ENCODE data around the gene DAZAP1.

DAZAP1 gene

GRCh38 chr19:1459479-1459878 lies 52.1 kb downstream of the DAZAP1 start:
- no peak for DNase-seq (ENCODE audit: low read depth)

GRCh38 chr19:1460033-1460995 lies 52.9 kb downstream of the DAZAP1 start:
- DNase-seq (ENCODE audit: low read depth), result no peak

DNA sequence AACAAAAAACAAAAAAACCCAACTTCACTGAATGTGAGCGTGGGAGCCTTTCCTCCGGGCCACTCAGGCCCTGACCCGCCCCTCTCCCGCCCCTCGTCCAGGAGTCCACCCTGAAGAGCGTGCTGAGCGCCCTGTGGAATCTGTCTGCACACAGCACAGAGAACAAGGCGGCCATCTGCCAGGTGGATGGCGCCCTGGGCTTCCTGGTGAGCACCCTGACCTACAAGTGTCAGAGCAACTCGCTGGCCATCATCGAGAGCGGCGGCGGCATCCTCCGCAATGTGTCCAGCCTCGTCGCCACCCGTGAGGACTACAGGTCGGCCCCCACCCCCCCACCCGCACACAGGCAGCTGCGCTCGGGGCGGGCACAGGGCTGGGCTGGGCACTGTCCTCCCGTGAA lies 54.5 kb downstream of the DAZAP1 start:
- DNase-seq (ENCODE audit: low read depth), result no peak

DNA sequence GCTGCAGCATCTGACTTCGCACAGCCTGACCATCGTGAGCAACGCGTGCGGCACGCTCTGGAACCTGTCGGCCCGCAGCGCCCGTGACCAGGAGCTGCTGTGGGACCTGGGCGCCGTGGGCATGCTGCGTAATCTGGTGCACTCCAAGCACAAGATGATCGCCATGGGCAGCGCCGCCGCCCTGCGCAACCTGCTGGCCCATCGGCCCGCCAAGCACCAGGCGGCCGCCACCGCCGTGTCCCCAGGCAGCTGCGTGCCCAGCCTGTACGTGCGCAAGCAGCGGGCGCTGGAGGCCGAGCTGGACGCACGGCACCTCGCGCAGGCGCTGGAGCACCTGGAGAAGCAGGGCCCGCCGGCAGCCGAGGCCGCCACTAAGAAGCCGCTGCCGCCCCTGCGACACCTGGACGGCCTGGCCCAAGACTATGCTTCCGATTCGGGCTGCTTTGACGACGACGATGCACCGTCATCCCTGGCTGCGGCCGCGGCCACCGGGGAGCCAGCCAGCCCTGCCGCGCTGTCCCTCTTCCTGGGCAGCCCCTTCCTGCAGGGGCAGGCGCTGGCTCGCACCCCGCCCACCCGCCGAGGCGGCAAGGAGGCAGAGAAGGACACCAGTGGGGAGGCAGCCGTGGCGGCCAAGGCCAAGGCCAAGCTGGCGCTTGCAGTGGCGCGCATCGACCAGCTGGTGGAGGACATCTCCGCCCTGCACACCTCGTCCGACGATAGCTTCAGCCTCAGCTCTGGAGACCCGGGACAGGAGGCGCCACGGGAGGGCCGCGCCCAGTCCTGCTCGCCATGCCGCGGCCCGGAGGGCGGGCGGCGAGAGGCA lies 58.0 kb downstream of the DAZAP1 start:
- DNase-seq (ENCODE audit: low read depth), result no peak

DNA sequence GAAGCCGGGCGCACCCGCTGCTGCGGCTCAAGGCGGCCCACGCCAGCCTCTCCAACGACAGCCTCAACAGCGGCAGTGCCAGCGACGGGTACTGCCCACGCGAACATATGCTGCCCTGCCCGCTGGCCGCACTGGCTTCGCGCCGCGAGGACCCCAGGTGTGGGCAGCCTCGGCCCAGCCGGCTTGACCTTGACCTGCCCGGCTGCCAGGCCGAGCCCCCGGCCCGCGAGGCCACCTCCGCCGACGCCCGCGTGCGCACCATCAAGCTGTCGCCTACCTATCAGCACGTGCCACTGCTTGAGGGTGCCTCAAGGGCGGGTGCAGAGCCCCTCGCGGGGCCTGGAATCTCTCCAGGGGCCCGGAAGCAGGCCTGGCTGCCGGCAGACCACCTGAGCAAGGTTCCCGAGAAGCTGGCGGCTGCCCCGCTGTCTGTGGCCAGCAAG lies 58.7 kb downstream of the DAZAP1 start:
- DNase-seq (ENCODE audit: low read depth), result no peak

- DNase-seq (ENCODE audit: low read depth), result no peak
Observed at GRCh38 chr19:1466461-1467214, 59.3 kb downstream of the DAZAP1 start.

GRCh38 chr19:1467215-1467489 lies 59.8 kb downstream of the DAZAP1 start:
- no peak for DNase-seq (ENCODE audit: low read depth)

GRCh38 chr19:1467490-1468273 lies 60.3 kb downstream of the DAZAP1 start:
- no peak for DNase-seq (ENCODE audit: low read depth)

- DNase-seq (ENCODE audit: low read depth), result no peak
Observed at GRCh38 chr19:1468274-1468820, 61.0 kb downstream of the DAZAP1 start.

GRCh38 chr19:1468821-1469254 lies 61.5 kb downstream of the DAZAP1 start:
- no peak for DNase-seq (ENCODE audit: low read depth)

- no peak for DNase-seq (ENCODE audit: low read depth)
Observed at GRCh38 chr19:1469255-1470054, 62.1 kb downstream of the DAZAP1 start.

DNA sequence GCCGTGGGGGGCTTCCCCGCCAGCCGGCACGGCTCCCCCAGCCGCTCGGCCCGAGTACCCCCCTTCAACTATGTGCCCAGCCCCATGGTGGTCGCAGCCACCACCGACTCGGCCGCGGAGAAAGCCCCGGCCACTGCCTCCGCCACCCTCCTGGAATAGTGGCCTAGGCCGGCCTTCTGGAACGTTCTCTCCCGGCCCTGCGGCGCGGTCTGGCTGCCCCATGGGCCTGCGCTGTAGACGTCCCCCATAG lies 62.6 kb downstream of the DAZAP1 start:
- DNase-seq (ENCODE audit: low read depth), result no peak

DNA sequence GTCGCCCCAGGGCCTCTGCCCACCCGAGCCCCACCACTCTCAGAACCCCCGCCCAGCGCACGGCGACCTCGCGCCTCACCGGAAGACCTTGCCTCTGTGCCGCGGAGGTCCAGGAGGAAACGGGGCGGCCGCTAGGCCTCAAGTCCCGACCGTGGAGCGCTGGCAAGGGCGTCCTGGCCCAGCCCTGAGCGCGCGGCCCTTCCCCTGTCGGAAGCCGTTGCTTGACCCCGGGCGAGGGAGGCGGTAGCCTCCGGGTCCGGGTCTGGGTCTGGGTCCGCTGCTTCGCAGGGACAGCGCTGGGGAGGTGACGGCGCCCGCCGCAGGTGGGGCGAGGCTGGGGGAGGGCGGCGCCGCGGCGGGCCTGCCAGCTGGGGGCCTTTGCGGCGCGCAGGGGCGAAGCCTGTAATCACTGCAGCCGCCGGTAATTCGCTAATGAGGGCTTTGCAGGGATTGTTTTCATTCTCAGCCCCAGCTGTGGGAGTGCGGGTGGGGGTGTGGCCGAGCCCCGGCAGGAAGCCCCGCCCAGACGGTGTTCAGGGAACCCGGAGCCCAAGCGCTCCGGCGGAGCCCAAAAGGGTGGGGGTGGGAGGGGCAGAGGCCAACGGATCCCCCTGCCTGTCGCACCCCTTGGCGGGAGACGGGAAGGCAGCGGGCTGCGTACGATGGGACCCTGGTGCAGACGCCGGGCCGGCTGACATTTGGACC lies 63.1 kb downstream of the DAZAP1 start:
- DNase-seq (ENCODE audit: low read depth), result no peak

DNA sequence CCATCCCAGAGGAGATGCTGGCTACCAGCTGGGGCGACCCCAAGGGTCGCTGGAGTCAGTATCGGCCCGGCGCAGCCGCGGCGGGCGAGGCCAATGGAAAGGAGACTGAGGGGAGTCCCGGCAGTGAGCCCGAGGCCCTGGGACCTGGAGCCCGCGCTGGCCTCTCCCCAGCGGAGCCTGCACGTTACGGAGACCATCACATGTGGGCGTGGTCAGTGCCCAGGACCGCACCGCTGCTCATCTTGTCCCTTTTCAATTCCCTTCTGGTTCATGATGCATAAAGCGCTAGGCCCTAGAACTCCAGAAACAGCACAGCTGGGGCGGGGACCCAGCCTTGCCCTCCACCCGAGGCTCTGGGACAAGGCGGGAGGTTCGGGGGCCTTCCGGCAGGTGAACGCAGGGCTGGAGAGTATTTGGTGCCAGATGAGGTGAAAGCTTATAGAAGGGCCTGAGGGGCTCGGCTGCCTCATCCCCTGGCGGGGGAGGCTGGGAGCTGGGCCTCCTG lies 63.7 kb downstream of the DAZAP1 start:
- DNase-seq (ENCODE audit: low read depth), result no peak

- DNase-seq (ENCODE audit: low read depth), result no peak
Observed at GRCh38 chr19:1471515-1472160, 64.3 kb downstream of the DAZAP1 start.

- DNase-seq (ENCODE audit: low read depth), result no peak
Observed at GRCh38 chr19:1472231-1473084, 65.1 kb downstream of the DAZAP1 start.

DNA sequence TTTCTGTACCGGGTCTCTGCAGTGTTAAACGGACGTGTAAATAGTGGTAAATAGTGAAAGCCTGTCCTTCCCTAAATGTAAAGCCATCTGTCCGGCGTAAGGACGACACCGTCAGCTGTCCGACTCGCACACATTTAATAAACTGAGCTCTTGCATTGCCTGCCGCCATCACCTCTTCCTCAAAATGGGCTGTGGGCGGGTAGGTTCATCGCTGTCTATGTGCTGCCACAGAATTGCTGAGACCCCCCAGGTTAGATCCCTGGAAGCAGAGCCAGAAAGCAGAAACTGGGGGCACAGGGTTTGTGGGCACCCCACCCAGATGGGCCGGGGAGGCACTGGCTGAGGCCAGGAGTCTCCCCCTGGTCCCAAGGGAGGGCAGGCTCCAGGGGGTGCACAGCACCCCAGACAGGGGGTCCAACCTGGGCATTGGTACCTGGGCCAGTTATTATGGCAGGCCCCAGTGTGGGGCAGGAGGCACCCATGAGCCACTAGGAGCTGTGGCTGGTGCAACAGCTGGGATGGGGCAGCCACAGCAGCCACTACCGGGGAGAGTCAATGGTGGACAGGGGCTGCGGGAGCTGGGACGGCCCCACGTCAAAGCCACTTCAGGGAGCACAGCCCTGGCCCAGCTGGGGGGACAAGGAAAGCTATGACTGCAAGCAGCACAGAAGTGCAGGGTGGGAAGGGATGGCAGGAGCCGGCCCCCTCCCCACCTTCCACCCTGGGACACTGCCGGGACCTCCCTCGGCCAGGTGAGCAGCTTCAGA lies 65.9 kb downstream of the DAZAP1 start:
- DNase-seq (ENCODE audit: low read depth), result no peak

Measured in stimulated activated CD8-positive, alpha-beta memory T cell treated with anti-CD3 and anti-CD28 coated beads, Interleukin-15, amount 100 ng/mL, for 24 hours (primary cell).